Forelimb muscle (tissue), 1 donor: Measurements from ENCODE around the gene NOBOX. TPM values are rescaled to one million over a fixed set of nuclear protein-coding genes. Genes with fewer than 3 reads are reported as not detected.
"Not testable (repeated sequence)": the region's sequence is repeated elsewhere in the genome, so short reads cannot be mapped to it uniquely, and the experiment has no call there.

ENCODE experiments used
- DNase-seq: peaks from one replicate; pipeline ENCODE4 v3.0.0-alpha.2; 2013; ENCODE audit warnings: low read depth
- polyA plus RNA-seq: library from polyadenylated mRNA; unstranded; fragments of 120-200 nt; gene quantifications from one replicate; pipeline ENCODE4 v1.2.1, GENCODE V29; 2013; ENCODE audit not compliant: insufficient read length

The NOBOX gene
- polyA plus RNA-seq, result not detected

- DNase-seq, result no peak
Observed at GRCh38 chr7:144403649-144404061, at the start of gene NOBOX. NOBOX (minus strand) TSS chr7:144403693.

DNA sequence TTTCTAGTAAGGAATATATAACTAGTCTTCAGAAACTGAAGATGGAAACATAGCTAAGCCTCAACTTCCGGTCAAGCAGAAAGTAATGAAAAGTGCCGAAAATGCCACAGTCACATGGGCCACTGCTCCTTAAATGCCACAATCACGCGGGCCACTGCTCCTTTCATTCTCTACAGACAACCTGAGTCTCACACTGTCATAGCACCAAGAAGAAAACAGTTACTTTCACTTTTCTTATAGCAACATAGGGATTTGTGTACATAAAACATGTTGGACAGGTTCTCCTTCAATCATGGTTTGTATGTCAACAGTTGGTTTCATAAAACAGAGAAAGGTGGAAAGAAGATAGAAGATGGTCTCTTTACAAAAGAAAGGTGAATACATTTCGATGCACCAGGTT is 48.6 kb upstream of the NOBOX start:
- no peak for DNase-seq

DNA sequence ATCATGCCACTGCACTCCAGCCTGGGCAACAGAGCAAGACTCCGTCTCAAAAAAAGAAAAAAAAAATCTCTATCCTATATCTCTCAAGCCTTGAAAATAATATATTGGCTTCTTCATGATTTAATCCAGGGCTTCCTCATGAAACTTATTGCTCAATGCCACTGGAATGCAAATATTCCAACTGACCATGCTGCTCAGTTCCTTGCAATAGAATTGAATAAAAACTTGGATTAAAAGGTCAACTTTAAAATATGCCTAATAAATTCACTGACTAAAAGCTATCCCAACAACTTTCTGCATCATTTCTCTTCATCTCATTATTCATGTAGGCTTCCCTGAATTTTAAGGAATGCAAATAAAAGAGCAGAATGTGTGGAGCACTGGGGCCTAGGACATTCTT is 42.1 kb upstream of the NOBOX start:
- no peak for DNase-seq

DNA sequence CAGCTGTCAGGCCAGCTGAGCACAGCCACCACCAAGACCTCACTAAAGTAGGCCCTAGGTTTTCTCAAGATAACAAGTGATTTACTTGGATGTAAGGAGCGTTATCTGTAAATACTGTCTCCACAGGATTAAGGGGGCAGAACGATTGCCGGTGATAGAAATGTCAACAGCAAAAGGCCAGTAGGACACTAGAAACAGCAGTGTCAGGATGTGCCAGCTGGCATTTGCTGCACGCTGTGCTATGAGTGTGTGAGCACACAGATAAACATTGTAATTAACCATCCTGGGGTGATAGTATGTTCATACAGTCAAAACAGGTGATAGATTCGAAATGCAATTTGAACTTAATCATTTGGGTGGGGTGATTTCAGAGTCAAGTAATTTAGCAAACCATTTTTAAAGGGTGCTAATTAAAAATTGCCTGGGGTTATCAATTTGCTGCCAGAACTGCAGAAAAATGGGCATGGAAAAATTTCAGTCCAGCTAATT is 36.3 kb upstream of the NOBOX start:
- no peak for DNase-seq

- no peak for DNase-seq
Observed at GRCh38 chr7:144438759-144439158, 35.3 kb upstream of the NOBOX start.

- peak; percentile 28 for DNase-seq
Observed at GRCh38 chr7:144437370-144438191, 34.1 kb upstream of the NOBOX start.

DNA sequence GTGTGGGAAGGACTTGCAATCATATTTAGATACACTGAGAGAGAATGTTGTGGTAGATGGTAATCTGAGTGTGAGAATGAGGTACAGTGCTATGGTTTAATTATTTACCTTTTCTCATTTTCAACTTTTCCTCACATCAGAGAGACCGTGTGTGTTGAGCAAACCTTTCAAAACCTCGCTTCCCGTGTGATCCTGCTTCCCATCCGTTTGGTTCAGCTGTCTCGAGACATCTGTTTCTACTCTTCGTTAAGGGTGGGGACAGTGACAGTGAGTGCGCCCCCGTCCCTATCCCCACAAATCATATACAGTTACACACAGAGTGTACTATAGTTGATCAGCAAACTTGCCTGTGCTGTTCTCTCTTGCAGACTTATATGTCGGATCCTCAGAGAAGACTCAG is 33.0 kb upstream of the NOBOX start:
- DNase-seq, result no peak

DNA sequence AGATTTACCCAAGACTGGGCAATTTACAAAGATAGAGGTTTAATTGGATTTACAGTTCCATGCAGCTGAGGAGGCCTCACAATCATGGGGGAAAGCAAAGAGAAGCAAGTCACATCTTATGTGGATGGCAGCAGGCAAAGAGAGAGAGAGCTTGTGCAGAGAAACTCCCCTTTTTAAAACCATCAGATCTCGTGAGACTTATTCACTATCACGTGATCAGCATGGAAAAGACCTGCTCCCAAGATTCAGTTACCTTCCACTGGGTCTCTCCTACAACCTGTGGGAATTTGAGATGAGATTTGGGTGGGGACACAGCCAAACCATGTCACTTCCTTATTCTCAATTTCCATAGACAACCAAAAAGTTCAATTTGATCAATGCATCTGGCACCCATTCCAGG is 24.9 kb upstream of the NOBOX start:
- DNase-seq, result no peak

DNA sequence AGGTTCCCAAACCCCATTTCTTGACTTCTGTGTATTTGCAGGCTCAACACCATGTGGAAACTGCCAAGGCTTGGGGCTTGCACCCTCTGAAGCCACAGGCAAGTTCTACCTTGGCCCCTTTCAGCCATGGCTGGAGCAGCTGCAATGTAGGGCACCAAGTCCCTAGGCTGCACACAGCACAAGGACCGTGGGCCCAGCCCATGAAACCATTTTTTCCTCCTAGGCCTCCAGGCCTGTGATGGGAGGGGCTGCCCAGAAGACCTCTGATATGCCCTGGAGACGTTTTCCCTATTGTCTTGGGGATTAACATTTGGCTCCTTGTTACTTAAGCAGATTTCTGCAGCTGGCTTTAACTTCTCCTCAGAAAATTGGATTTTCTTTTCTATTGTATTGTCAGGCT is 24.0 kb upstream of the NOBOX start:
- DNase-seq, result not testable (repeated sequence)

DNA sequence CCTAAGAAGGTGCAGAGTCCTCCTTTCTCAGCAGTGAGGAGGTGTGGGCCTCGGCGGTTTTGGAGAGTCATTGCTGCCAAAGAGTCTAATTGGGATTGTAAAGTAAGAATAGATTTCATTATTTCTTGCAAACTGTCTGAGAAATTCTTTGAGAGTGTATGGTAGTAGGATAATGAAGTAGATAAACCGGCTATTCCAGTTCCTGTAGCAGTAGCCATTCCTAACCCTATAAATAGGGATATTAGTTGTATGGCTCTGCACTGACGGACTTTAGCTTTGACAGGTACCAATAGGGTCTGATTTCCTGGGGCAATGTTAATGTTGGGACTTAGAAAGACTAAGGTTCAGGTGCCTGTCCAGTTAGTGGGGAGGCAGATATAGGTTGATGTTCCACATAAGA is 15.4 kb upstream of the NOBOX start:
- not testable (repeated sequence) for DNase-seq

- no peak for DNase-seq
Observed at GRCh38 chr7:144416341-144416740, 12.8 kb upstream of the NOBOX start.

DNA sequence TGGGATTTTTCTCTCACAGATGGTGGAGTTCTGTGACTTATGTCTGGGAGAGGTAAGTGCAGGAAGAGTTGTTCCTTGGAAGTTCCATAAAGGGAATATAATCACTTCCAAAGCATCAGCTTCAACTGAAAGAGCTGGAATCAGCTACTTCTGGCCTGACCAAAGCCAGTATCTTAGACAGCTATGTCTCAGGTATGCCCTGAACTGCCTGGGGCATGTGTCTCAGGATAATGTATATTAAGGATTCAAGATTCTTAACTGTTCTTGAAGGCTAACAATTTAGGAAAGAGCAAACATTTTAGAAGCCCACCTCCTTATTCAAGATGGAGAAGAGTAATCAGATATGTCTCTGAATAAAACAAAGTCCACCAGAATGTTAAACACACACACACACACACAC is 12.4 kb upstream of the NOBOX start:
- no peak for DNase-seq

DNA sequence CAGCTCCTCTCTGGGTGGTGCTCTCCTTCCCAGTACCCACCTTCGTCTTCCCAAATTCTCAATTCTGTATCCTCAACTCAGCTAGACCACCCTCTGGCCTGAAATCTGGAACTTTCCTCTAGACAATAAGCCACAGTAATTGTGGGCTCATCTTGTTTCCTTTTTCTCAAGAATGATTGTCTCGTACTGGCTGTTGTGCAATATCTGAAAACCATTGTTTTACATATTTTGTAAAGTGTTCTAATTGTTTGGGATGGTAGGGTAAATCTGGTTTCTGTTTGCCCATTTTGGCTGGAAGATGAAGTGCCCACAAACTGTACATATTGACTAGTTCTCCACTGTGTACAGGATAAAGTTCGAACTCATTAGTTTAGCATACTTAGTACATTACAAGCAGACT is 11.3 kb upstream of the NOBOX start:
- no peak for DNase-seq

DNA sequence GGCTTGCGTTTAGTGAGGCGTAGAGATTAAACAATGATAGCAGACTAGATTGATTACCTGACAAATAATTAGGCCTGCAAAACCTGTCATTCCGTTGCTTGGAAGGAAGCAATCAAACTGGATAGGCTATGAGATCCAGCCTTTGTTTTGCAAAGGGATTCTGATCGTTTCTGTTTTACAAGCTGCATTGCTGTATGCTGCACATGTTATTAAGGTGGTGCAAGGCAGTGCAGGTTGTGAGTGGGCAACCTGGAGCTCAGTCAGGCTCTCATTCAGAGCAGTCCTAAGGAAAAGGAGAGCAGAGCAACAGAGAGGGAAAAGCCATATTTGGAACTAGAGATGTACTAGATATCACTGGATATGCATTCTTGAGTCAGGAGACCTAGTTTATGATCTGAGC is 6.9 kb upstream of the NOBOX start:
- DNase-seq, result no peak

GRCh38 chr7:144408121-144408520 is 4.6 kb upstream of the NOBOX start:
- no peak for DNase-seq

DNA sequence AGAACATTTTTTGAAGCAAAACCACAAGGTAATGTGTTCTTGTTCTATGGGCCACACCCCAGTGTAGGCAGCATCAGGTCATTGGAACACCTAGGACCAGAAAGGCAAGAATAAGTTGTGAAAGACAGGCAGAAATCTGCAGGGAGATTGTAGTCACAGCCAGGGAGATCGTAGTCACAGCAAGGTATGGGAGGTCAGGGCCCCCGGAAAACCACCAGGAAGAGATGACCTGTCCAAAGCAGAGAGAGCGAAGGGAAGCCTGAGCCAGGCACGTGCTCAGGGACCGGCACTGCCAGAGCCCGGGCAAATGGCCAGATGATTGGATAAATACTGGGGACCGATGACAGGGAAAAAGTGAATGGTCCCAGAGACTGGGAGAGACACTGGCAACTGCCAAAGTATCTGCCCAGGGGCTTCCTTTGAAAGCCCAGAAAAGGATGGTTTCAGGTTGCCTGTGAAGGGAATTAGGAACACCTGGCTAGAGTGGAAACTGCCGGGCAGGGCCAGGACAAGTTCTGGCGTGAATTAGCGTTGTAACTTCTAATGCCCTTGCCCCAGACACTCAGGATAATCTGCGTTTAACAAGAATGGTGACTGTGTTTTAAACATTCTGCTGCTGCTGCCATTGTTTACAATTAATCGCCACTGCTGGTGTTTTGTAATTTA is 3.9 kb upstream of the NOBOX start:
- no peak for DNase-seq

DNA sequence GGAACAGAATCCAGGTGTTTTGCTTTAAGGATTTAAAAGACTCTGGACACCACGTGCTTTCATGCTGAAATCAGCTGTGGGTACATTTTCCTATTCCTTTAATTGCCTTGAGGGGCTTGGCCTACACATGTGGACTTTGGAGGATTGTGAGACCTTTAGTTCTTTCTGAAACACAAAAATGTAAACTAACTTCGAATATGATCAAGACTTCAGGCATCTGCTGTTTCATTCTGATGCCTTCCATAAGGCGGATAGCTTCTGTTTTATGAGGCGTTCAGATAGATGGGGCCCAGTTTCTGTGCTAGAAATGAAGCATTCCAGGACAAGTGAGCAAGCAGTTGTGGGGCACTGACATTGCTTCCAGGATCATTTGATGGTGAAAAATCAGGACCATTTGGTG is 1.5 kb upstream of the NOBOX start:
- DNase-seq, result no peak

DNA sequence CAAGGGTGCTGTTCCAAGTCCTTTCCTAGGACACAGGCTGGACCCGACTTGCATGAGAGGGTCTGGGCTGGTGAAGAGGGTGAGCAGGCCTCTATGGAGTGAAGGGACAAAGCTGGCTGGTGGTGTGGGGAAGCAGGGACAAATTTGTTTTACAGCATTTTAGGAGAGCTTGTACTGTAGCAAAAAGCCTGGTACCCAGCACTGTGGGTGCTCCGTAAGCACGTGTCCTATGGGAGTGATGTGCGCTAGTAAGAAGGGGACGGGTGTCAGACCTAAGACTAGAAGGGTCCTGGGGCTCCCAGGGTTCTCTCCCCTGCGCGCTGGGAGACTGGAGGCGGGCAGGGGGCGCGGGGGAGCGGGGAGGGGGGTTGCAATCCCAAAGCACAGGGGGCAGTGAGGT is 391 bp downstream of the NOBOX start:
- DNase-seq, result no peak

GRCh38 chr7:144401490-144401889 is 2.0 kb downstream of the NOBOX start:
- no peak for DNase-seq

DNA sequence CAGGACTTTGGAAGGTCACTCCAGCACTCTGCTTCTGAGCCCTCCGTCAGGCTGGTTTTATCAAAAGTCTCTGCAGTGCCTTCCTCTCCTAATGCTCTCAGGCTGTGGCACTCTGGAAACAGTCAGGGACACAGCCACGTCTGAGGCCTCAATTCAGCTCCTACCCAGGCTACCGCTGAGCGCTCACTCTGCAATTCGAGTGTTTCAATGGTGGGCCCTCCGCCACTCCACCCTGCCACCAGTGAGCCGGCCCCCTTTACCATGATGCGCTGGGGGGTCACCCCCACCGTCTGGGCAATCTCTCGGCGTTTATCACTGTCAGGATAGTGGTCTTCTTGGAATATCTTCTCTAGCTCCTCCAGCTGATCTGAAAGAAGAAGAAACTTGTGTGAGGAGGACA is 3.5 kb downstream of the NOBOX start:
- no peak for DNase-seq

DNA sequence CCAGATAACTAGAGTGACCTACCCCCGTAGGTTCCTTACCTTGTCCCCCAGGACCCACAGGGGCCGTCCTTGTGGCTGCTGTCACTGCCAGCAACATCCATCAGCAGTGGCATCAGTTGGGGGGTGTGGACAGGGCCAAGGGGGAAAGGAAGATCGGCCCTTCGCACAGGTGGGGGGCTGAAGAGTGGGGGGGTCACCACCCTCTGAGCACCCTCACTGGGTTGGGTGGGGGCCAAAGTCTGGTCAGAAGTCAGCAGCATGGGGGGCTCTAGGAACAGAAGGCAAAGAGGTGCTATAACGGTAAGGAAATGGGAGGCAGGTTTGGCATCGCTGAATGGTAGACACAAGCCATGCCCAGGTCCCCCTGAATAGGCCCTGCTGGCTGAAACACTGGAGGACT is 4.6 kb downstream of the NOBOX start:
- no peak for DNase-seq

GRCh38 chr7:144398291-144398690 is 5.2 kb downstream of the NOBOX start:
- DNase-seq, result no peak

DNA sequence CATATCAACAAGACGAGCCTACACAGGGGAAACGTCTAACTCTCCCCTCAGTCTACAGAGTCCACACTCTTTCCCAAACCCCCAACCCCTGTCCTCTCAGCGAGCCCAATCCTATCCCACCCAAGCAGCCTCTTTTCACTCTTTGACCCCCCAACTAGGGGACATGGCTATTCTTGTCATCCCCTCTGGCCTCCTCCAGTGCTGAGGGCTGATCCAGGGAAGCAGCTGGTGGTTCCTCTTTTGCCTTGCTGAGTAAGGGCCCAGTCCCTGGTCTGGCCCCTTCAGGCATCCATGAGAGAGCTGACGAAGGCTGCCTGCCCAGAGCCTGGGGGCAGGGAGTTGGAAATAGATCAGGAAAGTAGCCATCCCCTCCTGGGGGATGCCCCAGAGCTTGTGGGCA is 6.4 kb downstream of the NOBOX start:
- no peak for DNase-seq
